Activated naive CD4-positive, alpha-beta T cell treated with anti-CD3 and anti-CD28 coated beads, Interleukin-2, amount 10 ng/mL, durations not matched to agents 7 days and 5 days (primary cell): Measurements from ENCODE around the gene INPP5A.

Experiments used
- CTCF ChIA-PET: fragments of 350-600 bp; sonication (Branson Sonifier 250); formaldehyde crosslinking; loops from one replicate; lab custom pipeline; 2021; ENCODE audit warnings: antibody characterized with exemption; lab: Charles Lee
- DNase-seq: peaks from one replicate; pipeline ENCODE4 v3.0.0-alpha.2; 2020
- H3K27ac Mint-ChIP-seq: one replicate; pipeline ENCODE4 v1.8.0; 2021; ENCODE audit warnings: mild to moderate bottlenecking, moderate library complexity, mixed read lengths
- H3K27me3 Mint-ChIP-seq: one replicate; pipeline ENCODE4 v1.8.0; 2021; ENCODE audit warnings: mild to moderate bottlenecking, mixed read lengths
- H3K36me3 Mint-ChIP-seq: one replicate; pipeline ENCODE4 v1.8.0; 2021; ENCODE audit warnings: mixed read lengths
- H3K4me1 Mint-ChIP-seq: one replicate; pipeline ENCODE4 v1.8.0; 2021; ENCODE audit warnings: mixed read lengths
- H3K4me3 Mint-ChIP-seq: one replicate; pipeline ENCODE4 v1.8.0; 2021; ENCODE audit warnings: mild to moderate bottlenecking, moderate library complexity, mixed read lengths
- H3K9me3 Mint-ChIP-seq: one replicate; pipeline ENCODE4 v1.8.0; 2021; ENCODE audit warnings: mixed read lengths

The INPP5A gene

DNA sequence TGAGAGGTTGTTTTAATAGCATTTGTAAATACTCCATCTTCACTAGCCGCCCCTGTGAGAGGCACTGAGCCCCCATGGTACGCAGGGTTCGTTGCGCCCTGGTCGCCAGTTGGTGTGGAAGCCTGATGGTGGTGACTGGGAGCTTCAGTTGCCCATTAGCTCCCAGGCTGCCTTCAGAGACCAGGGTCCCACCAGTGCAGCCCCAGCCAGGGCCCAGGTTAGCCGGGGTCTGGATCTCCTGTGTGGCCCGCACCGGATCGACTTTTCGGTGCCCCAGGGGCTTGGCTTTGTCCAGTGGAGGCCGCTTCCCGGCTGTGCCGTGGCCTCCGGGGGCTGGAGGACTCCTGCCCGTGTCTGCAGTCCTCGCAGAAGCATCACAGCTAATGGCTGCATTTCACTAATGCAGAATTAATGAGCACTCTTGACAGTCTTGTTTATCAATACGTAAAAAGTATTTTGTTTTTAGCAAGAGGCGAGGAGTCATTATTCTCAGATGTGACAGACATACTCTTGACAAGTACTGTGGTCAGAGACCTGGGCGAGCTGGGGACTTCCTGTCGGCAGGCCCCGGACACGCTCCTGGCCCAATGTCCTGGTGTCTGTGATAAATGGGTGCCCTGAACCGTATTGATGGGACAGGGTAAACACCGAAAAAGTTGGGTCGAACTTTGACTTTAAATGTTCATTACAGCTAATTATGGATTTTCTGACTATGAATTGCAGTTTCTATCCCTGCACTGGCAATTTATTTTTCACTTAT is 148.5 kb downstream of the INPP5A start:
- peak; percentile 15 for DNase-seq
- CTCF ChIA-PET, result interaction anchor here (1.4 kb wide), 1 partner anchor 31 kb away, joined by 4 read pairs; no protein-coding TSS in a partner anchor
- H3K4me3 Mint-ChIP-seq, result no peak overlapping the region
- peaks cover 18% of the 10 kb centered on the region for H3K4me1 Mint-ChIP-seq
- H3K9me3 Mint-ChIP-seq, result no peaks in the 10 kb centered on the region
- no peaks in the 10 kb centered on the region for H3K27me3 Mint-ChIP-seq
- no peak overlapping the region for H3K27ac Mint-ChIP-seq
- peaks cover 5% of the 10 kb centered on the region for H3K36me3 Mint-ChIP-seq

DNA sequence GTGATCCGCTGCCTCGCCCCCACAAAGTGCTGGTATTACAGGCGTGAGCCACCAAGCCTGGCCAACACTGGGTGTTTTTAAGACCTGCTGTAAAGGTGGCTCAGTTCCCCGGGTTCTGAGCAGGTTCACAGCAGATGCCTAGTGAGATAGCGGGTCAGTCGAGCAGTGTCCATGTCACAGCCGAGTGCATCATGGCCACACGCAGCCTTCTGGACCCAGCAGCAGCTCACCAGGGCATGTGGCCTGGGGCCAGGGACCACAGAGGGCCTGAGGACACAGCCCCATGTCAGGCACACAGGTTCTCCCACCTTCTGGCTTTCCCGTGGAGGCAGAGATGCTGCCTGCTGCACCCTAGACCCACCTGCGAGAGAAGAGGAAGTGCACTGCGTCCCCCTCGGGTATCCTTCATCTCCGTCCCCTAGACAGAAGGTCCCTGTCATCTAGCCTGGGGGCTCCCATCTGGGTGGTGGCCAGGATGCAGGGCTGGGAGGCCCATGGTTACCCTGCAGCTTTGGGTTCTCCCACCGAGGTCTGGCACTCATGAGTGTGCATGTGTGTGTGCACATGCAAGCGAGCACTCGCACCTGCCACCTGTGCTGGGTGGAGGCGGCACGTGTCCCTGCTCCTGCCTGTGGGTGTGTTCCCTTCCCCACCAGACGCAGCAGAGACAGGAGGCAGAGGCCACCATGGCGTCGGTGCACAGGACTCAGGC is 149.8 kb downstream of the INPP5A start:
- Mint-ChIP-seq H3K4me1 (peaks cover 18% of the 10 kb centered on the region), H3K27ac (no peak overlapping the region), H3K4me3 (no peak overlapping the region), H3K36me3 (peaks cover 10% of the 10 kb centered on the region), H3K27me3 (no peaks in the 10 kb centered on the region), H3K9me3 (no peaks in the 10 kb centered on the region)
- CTCF ChIA-PET, result no interaction called here
- DNase-seq, result no peak

DNA sequence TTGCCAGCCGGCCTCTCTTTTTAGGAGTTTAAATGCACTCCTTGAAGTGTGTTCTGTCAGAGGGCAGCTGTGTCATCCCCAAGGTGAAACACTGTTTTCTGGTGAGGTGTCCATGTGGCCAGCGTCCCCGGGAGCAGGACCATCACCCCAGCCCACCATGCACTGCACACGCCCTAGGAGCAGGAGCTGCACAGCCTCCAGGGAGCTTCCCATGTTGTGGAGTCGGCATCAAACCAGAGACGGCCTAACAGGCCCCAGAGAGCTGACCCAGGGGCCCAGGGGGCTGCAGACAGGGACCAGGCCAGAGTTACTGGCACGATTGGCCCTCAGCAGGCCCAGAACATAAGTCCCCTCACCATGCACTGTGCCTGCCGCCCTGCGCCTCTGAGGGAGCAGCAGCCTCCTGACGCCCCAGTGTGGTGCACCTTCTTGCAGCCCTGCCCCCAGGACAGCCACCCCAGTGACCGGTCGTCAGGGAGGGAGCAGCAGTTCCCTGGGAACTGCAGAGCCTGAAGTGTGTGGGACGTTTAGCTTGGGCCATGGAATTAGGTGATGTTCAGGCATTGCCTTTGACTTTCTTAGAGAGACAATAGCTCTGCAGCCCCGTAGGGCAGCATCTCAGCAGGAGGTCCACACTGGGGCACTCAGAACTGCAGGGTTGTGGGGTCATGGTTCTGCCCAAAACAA is 150.4 kb downstream of the INPP5A start:
- Mint-ChIP-seq H3K27ac (no peak overlapping the region), H3K4me1 (peaks cover 18% of the 10 kb centered on the region), H3K9me3 (no peaks in the 10 kb centered on the region), H3K4me3 (no peak overlapping the region), H3K36me3 (peaks cover 10% of the 10 kb centered on the region), H3K27me3 (no peaks in the 10 kb centered on the region)
- CTCF ChIA-PET, result no interaction called here
- no peak for DNase-seq

DNA sequence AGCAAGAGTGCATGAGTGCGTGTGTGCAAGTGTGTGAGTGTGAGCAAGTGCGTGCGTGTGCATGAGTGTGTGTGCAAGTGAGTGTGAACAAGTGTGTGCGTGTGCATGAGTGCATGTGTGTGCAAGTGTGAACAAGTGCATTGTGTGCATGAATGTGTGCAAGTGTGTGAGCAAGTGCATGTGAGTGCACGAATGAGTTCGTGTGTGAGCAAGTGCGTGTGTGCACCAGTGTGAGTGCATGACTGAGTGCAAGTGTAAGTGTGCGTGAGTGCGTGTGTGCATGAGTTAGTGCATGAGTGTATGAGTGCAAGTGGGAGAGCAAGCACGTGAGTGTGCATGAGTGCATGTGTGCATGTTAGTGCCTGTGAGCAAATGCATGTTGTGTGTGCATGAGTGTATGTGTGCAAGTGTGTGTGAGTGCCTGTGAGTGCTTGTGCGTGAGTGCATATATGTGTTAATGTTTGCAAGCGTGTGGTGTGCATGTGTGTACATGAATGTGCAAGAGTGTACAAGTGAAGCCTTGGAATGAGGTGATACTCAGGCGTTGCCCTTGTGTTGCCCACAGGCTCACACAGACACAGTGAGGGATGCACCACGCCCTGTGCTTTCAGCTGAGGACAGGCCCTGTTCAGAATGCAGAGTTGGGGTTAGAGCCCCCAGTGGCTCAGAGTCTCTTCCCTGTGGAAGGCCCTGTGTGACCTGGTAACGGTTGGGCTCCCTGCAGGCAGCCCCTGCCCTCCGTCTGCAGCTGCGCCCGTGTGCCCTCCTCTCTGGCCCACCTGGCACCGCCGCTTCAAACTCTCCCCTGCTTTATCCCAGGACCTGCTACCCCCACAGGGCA is 151.2 kb downstream of the INPP5A start:
- Mint-ChIP-seq H3K9me3 (no peaks in the 10 kb centered on the region), H3K4me1 (peaks cover 15% of the 10 kb centered on the region), H3K4me3 (no peak overlapping the region), H3K27ac (no peak overlapping the region), H3K27me3 (no peaks in the 10 kb centered on the region), H3K36me3 (peaks cover 10% of the 10 kb centered on the region)
- DNase-seq, result no peak
- CTCF ChIA-PET, result no interaction called here

DNA sequence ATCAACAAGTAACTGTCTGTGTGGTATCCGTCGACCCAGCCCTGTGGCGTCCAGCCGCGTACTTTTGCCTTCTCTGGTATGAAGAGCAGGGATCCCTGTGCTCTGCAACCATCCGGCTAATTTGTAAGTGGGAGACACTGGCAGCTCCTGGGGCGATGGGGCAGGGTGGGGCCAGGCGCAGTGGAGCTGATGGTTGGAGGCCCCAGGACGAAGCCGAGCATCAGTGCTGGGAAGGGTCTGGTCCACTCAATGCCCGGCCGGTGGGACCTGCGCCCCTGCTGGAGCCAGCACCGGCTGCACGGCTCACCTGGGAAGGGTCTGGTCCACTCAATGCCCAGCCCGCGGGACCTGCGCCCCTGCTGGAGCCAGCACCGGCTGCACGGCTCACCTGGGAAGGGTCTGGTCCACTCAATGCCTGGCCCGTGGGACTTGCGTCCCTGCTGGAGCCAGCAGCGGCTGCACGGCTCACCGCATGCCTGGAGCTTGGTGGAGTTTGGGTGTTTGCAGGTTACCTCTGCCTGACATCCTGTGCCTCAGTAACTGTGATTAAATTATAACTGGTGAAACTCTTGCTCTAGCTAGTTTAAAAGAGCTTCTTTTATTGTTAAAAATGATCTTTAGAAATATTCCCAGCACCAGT is 152.3 kb downstream of the INPP5A start:
- peaks cover 2% of the 10 kb centered on the region for H3K9me3 Mint-ChIP-seq
- no peaks in the 10 kb centered on the region for H3K27me3 Mint-ChIP-seq
- H3K27ac Mint-ChIP-seq, result no peak overlapping the region
- CTCF ChIA-PET, result no interaction called here
- no peak for DNase-seq
- peaks cover 5% of the 10 kb centered on the region for H3K4me1 Mint-ChIP-seq
- no peak overlapping the region for H3K4me3 Mint-ChIP-seq
- H3K36me3 Mint-ChIP-seq, result peaks cover 10% of the 10 kb centered on the region

DNA sequence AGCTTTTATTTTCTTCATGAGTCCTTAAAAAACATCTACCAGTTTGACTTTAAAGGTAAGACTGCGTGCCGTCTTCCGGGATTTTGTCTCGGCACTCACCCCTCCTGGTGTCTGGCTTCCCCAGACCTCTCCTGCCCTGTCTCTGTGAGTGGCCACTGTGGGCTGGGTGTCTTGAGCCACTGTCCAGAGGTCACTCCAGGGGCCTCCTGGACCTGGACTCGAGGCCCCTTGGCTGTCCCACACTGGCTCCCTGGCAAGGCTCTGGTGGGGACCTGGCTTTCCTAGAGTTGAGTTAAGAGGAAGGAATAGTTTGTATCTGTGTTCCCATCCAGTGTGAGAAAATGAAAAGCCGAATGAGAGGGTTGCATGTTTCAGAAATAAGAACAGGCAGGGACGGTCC is 152.8 kb downstream of the INPP5A start:
- no peak for DNase-seq
- H3K4me3 Mint-ChIP-seq, result no peak overlapping the region
- peaks cover 5% of the 10 kb centered on the region for H3K4me1 Mint-ChIP-seq
- no peak overlapping the region for H3K27ac Mint-ChIP-seq
- H3K36me3 Mint-ChIP-seq, result peaks cover 12% of the 10 kb centered on the region
- peaks cover 8% of the 10 kb centered on the region for H3K9me3 Mint-ChIP-seq
- CTCF ChIA-PET, result no interaction called here
- no peaks in the 10 kb centered on the region for H3K27me3 Mint-ChIP-seq

DNA sequence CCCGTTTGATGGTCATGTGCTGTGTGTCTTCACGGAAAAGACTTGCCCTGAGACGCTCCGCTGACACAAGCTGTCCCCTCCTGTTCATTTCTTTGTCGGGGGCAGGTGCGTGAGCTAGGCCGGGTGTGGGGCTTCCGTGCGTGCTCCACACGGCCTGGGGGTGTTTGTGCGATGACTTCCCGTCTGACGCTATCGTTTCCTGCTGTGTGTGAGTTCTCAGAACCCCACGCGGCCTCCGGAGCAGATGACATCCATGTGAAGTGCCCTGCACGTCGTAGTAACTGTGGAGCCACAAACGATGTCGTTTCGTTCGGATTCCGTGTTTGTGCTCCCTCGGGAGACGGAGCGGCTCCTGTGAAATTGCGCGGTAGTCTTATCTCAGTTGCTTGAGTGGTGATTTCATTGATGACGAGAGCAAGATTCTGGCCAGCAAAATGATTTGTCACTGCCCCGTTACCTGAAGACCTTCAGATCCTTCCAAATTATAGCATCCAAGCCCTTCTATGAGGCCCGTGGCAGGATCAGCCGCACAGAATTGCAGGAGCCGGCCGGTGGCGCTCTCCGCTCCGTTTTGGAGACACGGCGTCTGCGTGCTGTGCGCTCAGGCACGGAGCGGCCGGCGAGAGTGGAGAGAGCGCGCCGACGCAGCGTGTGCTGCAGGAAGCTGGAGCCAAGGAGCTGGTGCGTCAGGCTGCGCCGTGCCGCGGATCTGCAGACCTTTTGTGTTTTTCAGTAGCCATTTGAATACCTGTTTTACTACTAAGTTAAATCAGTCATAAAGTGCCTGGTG is 153.4 kb downstream of the INPP5A start:
- Mint-ChIP-seq H3K4me1 (peaks cover 12% of the 10 kb centered on the region), H3K4me3 (no peak overlapping the region), H3K27me3 (no peaks in the 10 kb centered on the region), H3K27ac (no peak overlapping the region), H3K9me3 (peaks cover 8% of the 10 kb centered on the region), H3K36me3 (peaks cover 15% of the 10 kb centered on the region)
- CTCF ChIA-PET, result no interaction called here
- no peak for DNase-seq

DNA sequence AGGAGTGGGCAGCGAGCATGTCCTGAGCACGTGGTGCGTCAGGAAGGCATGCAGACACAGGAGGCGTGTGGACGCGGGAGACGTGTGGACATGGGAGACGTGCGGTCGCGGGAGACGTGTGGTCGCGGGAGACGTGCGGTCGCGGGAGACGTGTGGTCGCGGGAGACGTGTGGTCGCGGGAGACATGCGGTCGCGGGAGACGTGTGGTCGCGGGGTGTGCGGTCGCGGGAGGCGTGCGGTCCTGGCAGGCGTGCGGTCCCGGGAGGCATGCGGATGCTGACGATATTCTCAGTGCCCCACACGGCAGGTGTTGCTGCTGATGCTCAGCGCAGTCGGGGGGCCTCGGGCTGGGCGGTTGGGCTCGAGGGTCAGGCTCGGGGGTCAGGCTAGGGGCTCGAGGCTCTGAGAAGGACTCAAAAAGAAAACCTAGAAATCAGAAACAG is 154.1 kb downstream of the INPP5A start:
- no peak for DNase-seq
- CTCF ChIA-PET, result no interaction called here
- peaks cover 8% of the 10 kb centered on the region for H3K9me3 Mint-ChIP-seq
- no peak overlapping the region for H3K4me3 Mint-ChIP-seq
- no peak overlapping the region for H3K27ac Mint-ChIP-seq
- H3K36me3 Mint-ChIP-seq, result peaks cover 15% of the 10 kb centered on the region
- H3K27me3 Mint-ChIP-seq, result no peaks in the 10 kb centered on the region
- H3K4me1 Mint-ChIP-seq, result peaks cover 19% of the 10 kb centered on the region

DNA sequence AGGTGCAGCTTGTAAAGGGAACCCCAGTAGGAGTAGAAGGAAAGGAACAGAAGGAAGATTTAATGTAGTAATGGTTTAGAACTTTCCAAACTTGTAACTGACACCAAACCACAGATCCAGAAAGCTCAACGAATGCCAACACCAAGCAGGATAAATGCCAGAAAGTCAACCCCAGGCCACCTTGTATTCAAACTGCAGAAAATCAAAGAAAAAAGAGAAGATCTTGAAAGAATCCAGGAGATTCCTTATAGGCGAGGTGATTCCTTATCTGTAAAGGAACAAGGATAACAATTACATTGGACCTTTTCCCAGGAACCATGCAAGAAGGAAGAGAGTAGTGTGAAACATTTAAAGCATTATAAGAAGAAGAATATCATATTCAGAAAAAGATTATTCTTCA is 154.7 kb downstream of the INPP5A start:
- Mint-ChIP-seq H3K4me3 (no peak overlapping the region), H3K9me3 (peaks cover 8% of the 10 kb centered on the region), H3K4me1 (peaks cover 24% of the 10 kb centered on the region), H3K27me3 (no peaks in the 10 kb centered on the region), H3K36me3 (peaks cover 15% of the 10 kb centered on the region), H3K27ac (no peak overlapping the region)
- DNase-seq, result no peak
- CTCF ChIA-PET, result no interaction called here

DNA sequence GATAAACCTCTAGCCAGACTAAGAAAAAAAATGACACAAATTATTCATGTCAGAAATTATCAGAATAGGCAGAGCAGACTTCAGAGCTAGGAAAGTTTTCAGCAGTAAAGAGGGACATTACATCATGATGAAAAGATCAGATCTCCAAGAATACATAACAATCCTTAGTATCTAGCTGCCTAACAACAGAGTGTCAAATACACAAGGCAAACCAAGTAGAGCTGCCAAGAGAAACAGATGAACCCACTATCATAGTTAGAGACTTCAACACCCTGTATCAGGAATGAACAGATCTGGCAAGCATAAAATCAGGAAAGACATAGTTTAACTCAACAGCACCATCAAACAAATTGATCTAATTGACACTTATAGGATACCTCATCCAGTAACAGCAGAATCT is 156.1 kb downstream of the INPP5A start:
- no peak overlapping the region for H3K4me3 Mint-ChIP-seq
- no peaks in the 10 kb centered on the region for H3K27me3 Mint-ChIP-seq
- no peak overlapping the region for H3K27ac Mint-ChIP-seq
- CTCF ChIA-PET, result interaction anchor here (0.7 to 1.2 kb wide), 2 partner anchors 234 to 333 kb away, joined by 3 read pairs; no protein-coding TSS in a partner anchor
- H3K36me3 Mint-ChIP-seq, result peaks cover 18% of the 10 kb centered on the region
- DNase-seq, result no peak
- H3K4me1 Mint-ChIP-seq, result peaks cover 24% of the 10 kb centered on the region
- peaks cover 8% of the 10 kb centered on the region for H3K9me3 Mint-ChIP-seq

DNA sequence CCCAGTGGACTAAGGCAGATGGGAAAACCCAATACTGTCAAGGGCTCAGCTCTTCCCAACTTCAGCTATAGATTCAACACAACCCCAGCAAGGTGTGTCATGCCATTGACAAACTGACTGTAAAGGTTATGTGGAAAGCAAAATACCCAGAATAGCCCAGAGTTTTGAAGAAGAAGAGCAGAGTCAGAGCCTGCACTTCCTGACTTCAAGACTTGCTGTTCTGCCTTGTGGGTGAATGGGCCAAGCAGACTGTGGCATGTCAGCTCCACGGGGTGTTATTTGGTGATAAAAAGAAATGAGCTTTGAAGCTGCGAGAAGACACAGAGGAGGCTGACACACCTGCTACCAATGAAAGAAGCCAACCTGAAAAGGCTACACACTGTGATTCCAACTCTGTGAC is 158.6 kb downstream of the INPP5A start:
- CTCF ChIA-PET, result no interaction called here

DNA sequence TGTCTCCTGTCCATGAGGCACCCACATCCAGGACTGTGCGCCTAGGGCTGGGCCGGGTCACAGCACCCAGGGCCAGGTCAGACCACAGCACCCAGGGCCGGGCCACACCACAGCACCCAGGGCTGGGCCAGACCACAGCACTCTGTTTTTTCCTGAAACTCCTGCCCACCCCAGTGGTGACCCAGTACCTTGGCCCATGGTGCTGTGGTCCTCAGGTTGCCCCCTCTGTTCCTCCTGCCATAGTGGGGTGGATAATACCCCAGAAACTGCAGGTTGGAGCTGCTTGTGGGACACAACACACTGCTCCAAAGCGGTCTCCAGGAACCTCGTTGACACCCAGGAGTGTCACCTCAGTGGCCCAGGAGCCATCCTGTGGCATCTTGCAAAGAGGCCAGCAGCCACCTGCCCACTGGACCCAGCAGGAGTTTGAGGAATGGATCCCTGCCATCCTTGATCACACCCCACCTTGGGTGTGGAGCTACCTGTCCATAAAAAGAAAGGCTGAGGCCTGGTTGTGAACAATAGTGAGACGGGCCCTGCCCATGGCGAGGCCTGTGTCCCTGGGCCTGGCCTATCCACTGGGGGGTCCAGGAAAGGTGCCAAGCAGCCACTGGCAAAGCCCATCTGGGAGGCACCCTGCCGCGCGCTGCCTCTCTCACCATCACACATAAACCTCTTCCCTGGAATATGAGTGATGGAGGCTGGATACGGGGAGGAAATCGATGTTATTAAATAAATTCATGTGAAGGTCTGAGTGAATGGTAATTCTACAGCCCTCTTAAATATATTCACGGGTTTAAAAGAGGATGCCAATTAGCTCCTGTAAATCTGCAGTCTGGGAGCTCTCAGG is 159.4 kb downstream of the INPP5A start:
- Mint-ChIP-seq H3K4me3 (no peak overlapping the region), H3K27me3 (no peaks in the 10 kb centered on the region), H3K27ac (peak overlapping the region; percentile 42), H3K36me3 (peaks cover 8% of the 10 kb centered on the region), H3K4me1 (peaks cover 24% of the 10 kb centered on the region), H3K9me3 (peaks cover 8% of the 10 kb centered on the region)
- DNase-seq, result no peak
- CTCF ChIA-PET, result no interaction called here

More for the DNA sequence above, 158.6 kb downstream of the INPP5A start:
- Mint-ChIP-seq H3K27ac (peak overlapping the region; percentile 42), H3K4me3 (no peak overlapping the region), H3K4me1 (peaks cover 24% of the 10 kb centered on the region), H3K9me3 (peaks cover 8% of the 10 kb centered on the region), H3K27me3 (no peaks in the 10 kb centered on the region), H3K36me3 (peaks cover 12% of the 10 kb centered on the region)
- DNase-seq, result peak; percentile 41
